Sigmoid colon (tissue), 7 donors: ENCODE measurements around the gene C1orf174. TPM values are rescaled to one million over a fixed set of nuclear protein-coding genes. Genes with fewer than 3 reads are reported as not detected.

Experiments
- DNase-seq: peaks from one replicate; pipeline ENCODE4 v3.0.0-alpha.2; 2019
- H3K27ac ChIP-seq, 4 donors: fragments of 200-600 bp; sonication (generic); one replicate each; pipeline ENCODE4 v1.5.1; 2016 to 2019; ENCODE audit warnings: mild to moderate bottlenecking in 1 of 4
- H3K27me3 ChIP-seq, 3 donors: fragments of 200-600 bp; sonication (generic); one replicate each; pipeline ENCODE4 v1.5.1; 2019; ENCODE audit warnings: mild to moderate bottlenecking in 1 of 3
- H3K36me3 ChIP-seq, 4 donors: fragments of 200-600 bp; sonication (generic); one replicate each; pipeline ENCODE4 v1.5.1; 2016 to 2019
- H3K4me1 ChIP-seq, 4 donors: fragments of 200-600 bp; sonication (generic); one replicate each; pipeline ENCODE4 v1.5.1; 2017 to 2019
- H3K4me3 ChIP-seq, 4 donors: fragments of 200-600 bp; sonication (generic); one replicate each; pipeline ENCODE4 v1.5.1; 2017 to 2019; ENCODE audit warnings: mild to moderate bottlenecking in 2 of 4, moderate library complexity in 1 of 4
- H3K9me3 ChIP-seq, 4 donors: fragments of 200-600 bp in 3 of 4; sonication (generic) in 3 of 4; one replicate each; pipeline versions ENCODE4 v1.5.1 to v1.6.1; 2013 to 2019
- EP300 ChIP-seq, 4 donors: sonication (generic); formaldehyde crosslinking; IDR thresholded peaks; one replicate each; pipeline ENCODE4 v1.6.1; 2017; ENCODE audit warnings: antibody characterized with exemption in 4 of 4
- POLR2A ChIP-seq, 2 donors: fragments of 450-650 bp; IDR thresholded peaks; one replicate each; pipeline ENCODE4 v1.6.1; 2016; ENCODE audit warnings: antibody characterized with exemption in 2 of 2, mild to moderate bottlenecking in 2 of 2, moderate library complexity in 2 of 2
- POLR2AphosphoS5 ChIP-seq, 4 donors: sonication (generic); formaldehyde crosslinking; IDR thresholded peaks; one replicate each; pipeline ENCODE4 v1.6.1; 2017; ENCODE audit warnings: antibody characterized with exemption in 4 of 4
- WGBS, 2 donors: extraction: QIAGEN DNeasy Blood & Tissue Kit; methylation state at CpG; one replicate each; pipeline ENCODE4 v1.1.7; 2013; 5-methylcytosine and 5-hydroxymethylcytosine counted together
- intact Hi-C: fragments of 100-400 bp; cut with DNase I; formaldehyde crosslinking; loops from one replicate; pipeline ENCODE4 v1.15.1; 2023
- polyA plus RNA-seq, 3 donors: library from polyadenylated mRNA; stranded (reverse); fragments of 200-250 nt; gene quantifications; one replicate each; pipeline ENCODE4 v1.2.3, GENCODE V29; 2013
- total RNA-seq, 4 donors: library from RNA; depleted of rRNA; stranded (reverse); fragments of >200 nt; gene quantifications; one replicate each; pipeline ENCODE4 v1.1.0, GENCODE V29; 2016
- TF ChIP-seq, protein P1 (sequence below), 4 experiments: fragments of 450-650 bp in 3 of 4; fragments of 200-600 bp in 1 of 4; IDR thresholded peaks; one replicate each; pipeline ENCODE4 v1.5.1; 2016 to 2019; ENCODE audit warnings: antibody characterized with exemption in 4 of 4, mild to moderate bottlenecking in 3 of 4, moderate library complexity in 2 of 4
- donor health status: healthy with polysubstance abuse.
- donor health status: Bipolar disorder and iron deficiency.
- donor health status: healthy.

C1orf174 gene
- total and polyA plus RNA-seq, 7 donors = 10.8 to 33.0 (median 23.4) TPM

GRCh38 chr1:3931007-3931912 is 31.2 kb upstream of the C1orf174 start:
- WGBS, 2 donors = 69 to 75% methylated on average over 17 of the region's 17 CpGs
- H3K36me3 ChIP-seq = no peaks in the 10 kb centered on the region
- no peaks in the 10 kb centered on the region for H3K9me3 ChIP-seq
- TF ChIP-seq EP300 (IDR thresholded peaks at IDR 0.05) (no peak), POLR2AphosphoS5 (IDR thresholded peaks at IDR 0.05) (no peak), POLR2A (IDR thresholded peaks at IDR 0.05) (no peak)
- H3K4me1 ChIP-seq = no peaks in the 10 kb centered on the region
- peaks cover 0 to 10% (median 9%) of the 10 kb centered on the region in 3 donors for H3K27me3 ChIP-seq
- no peak for DNase-seq
- H3K27ac ChIP-seq = no peak overlapping the region
- no peak overlapping the region for H3K4me3 ChIP-seq
- intact Hi-C loops = no loop called here

DNA sequence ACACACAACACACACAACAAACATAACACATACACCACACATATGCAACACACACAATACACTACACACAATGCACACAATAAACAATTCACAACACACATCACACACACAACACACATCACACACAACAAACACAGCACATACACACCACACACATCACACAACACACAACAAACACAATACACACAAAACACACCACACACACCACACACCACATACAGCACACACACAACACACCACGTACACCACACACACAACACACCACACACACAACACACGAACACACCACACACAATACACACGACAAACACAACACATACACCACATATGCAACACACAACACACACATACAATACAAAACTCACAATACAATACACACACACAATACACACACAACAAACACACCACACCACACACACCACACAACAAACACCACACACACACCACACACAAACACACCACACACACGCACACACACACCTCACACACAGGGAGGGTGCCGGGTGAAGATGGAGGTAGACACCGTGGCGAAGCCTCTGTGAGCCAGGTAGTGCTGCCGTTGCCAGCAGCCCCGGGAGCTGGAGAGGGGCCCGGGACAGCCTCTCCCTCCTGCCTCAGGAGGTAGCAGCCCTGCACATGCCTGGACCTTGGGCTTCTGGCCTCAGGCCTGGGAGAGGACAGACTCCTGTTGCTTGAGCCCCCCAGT is 30.4 kb upstream of the C1orf174 start:
- Histone ChIP-seq H3K4me3 (no peak overlapping the region), H3K9me3 (no peaks in the 10 kb centered on the region), H3K27ac (no peak overlapping the region), H3K4me1 (no peaks in the 10 kb centered on the region), H3K36me3 (no peaks in the 10 kb centered on the region), H3K27me3 (peaks cover 0 to 10% (median 9%) of the 10 kb centered on the region in 3 donors)
- 73 to 74% methylated on average over 10 of the region's 10 CpGs for WGBS, 2 donors
- DNase-seq = no peak
- TF ChIP-seq POLR2AphosphoS5 (IDR thresholded peaks at IDR 0.05) (no peak), POLR2A (IDR thresholded peaks at IDR 0.05) (no peak), EP300 (IDR thresholded peaks at IDR 0.05) (no peak)
- TF ChIP-seq, protein P1, sequence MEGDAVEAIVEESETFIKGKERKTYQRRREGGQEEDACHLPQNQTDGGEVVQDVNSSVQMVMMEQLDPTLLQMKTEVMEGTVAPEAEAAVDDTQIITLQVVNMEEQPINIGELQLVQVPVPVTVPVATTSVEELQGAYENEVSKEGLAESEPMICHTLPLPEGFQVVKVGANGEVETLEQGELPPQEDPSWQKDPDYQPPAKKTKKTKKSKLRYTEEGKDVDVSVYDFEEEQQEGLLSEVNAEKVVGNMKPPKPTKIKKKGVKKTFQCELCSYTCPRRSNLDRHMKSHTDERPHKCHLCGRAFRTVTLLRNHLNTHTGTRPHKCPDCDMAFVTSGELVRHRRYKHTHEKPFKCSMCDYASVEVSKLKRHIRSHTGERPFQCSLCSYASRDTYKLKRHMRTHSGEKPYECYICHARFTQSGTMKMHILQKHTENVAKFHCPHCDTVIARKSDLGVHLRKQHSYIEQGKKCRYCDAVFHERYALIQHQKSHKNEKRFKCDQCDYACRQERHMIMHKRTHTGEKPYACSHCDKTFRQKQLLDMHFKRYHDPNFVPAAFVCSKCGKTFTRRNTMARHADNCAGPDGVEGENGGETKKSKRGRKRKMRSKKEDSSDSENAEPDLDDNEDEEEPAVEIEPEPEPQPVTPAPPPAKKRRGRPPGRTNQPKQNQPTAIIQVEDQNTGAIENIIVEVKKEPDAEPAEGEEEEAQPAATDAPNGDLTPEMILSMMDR (IDR thresholded peaks at IDR 0.05) = no peak
- intact Hi-C loops = no loop called here

DNA sequence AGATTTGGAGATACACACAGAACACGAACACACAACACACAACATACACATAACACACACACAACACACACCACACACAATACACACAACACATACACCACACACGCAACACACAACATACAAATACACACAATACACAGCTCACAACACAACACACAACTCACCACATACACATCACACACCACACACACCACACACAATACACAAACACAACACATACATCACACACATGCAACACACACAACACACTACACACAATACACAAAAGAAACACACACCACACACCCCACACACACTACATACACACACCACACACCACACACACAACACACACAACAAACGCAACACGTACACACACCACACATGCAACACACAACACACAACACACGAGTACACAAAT is 29.1 kb upstream of the C1orf174 start:
- H3K4me3 ChIP-seq = no peak overlapping the region
- H3K36me3 ChIP-seq = no peaks in the 10 kb centered on the region
- no peak for DNase-seq
- H3K9me3 ChIP-seq = no peaks in the 10 kb centered on the region
- H3K27ac ChIP-seq = no peak overlapping the region
- intact Hi-C loops = no loop called here
- 78 to 80% methylated on average over 5 of the region's 5 CpGs for WGBS, 2 donors
- peaks cover 0 to 10% (median 9%) of the 10 kb centered on the region in 3 donors for H3K27me3 ChIP-seq
- no peaks in the 10 kb centered on the region for H3K4me1 ChIP-seq
- TF ChIP-seq POLR2A (IDR thresholded peaks at IDR 0.05) = no peak
- TF ChIP-seq, protein P1 (IDR thresholded peaks at IDR 0.05) = no peak
- no peak for TF ChIP-seq EP300 (IDR thresholded peaks at IDR 0.05)
- no peak for TF ChIP-seq POLR2AphosphoS5 (IDR thresholded peaks at IDR 0.05)

DNA sequence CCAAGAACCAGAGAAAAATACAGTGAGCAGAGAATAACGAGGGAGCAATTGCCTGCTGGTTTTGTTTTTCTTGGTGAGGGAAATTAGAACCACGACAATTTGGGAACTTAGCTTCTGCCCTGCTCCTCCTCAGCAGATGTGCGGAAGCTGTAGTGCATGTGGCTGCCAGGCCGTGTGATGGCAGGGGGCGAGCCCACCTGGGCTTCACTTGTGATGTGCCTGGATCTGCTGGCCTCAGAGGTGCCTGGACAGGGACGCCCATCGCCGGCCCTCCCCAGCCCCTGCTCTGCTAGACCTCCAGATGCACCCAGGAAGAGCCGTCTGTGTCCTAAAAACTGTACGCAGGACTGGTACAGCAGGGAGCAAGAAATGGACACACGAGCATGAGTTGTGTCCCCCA is 28.5 kb upstream of the C1orf174 start:
- H3K27ac ChIP-seq = no peak overlapping the region
- no peaks in the 10 kb centered on the region for H3K9me3 ChIP-seq
- H3K4me1 ChIP-seq = no peaks in the 10 kb centered on the region
- intact Hi-C loops = no loop called here
- peaks cover 0 to 10% (median 9%) of the 10 kb centered on the region in 3 donors for H3K27me3 ChIP-seq
- no peaks in the 10 kb centered on the region for H3K36me3 ChIP-seq
- H3K4me3 ChIP-seq = no peak overlapping the region
- WGBS, 2 donors = 59 to 66% methylated on average over 11 of the region's 11 CpGs
- no peak for DNase-seq
- TF ChIP-seq EP300 (IDR thresholded peaks at IDR 0.05) = no peak
- no peak for TF ChIP-seq POLR2AphosphoS5 (IDR thresholded peaks at IDR 0.05)
- TF ChIP-seq, protein P1 (IDR thresholded peaks at IDR 0.05) = no peak
- no peak for TF ChIP-seq POLR2A (IDR thresholded peaks at IDR 0.05)

DNA sequence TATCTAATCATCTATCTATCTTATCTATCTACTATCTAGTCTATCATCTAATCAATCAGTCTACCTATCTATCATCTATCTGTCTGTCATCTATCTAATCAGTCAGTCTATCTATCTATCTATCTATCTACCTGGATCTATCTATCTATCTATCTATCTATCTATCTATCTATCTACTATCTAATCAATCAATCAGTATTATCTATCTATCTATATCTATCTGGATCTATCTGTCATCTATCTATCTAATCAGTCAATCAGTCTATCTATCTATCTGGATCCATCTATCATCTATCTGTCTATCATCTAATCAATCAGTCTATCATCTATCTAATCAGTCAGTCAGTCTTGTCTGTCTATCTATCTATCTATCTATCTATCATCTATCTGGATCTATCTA is 26.9 kb upstream of the C1orf174 start:
- Histone ChIP-seq H3K4me1 (peaks cover 0 to 5% (median 2%) of the 10 kb centered on the region in 4 donors), H3K36me3 (no peaks in the 10 kb centered on the region), H3K4me3 (no peak overlapping the region), H3K27ac (no peak overlapping the region), H3K27me3 (peaks cover 0 to 8% (median 3%) of the 10 kb centered on the region in 3 donors), H3K9me3 (no peaks in the 10 kb centered on the region)
- TF ChIP-seq, protein P1 (IDR thresholded peaks at IDR 0.05) = no peak
- TF ChIP-seq POLR2A (IDR thresholded peaks at IDR 0.05) = no peak
- TF ChIP-seq POLR2AphosphoS5 (IDR thresholded peaks at IDR 0.05) = no peak
- no peak for TF ChIP-seq EP300 (IDR thresholded peaks at IDR 0.05)
- DNase-seq = no peak
- intact Hi-C loops = no loop called here
